GM23338 (cell line): ENCODE data around the gene VAV3. TPM values are rescaled to one million over a fixed set of nuclear protein-coding genes. Genes with fewer than 3 reads are reported as not detected.
A peak's percentile ranks its signal among the peaks of the same experiment; 100 is the strongest.

Experiments
- ATAC-seq: fragments of 200-7000 bp; cut with Tn5 transposase; 3 replicates; pipeline ENCODE4 v1.9.1; 2020
- DNase-seq: peaks from one replicate; pipeline ENCODE4 v3.0.0-alpha.2; 2015; ENCODE audit warnings: low spot score
- H2AFZ ChIP-seq: fragments of 200-600 bp; sonication (generic); 2 replicates; pipeline ENCODE4 v1.8.0; 2016; ENCODE audit warnings: antibody characterized with exemption, mild to moderate bottlenecking, moderate library complexity
- H3F3A ChIP-seq: fragments of 200-600 bp; sonication (generic); replicated peaks from 2 replicates; pipeline ENCODE4 v1.8.0; 2017; ENCODE audit warnings: antibody characterized with exemption, mixed run types, low read depth
- H3K27ac ChIP-seq: fragments of 200-600 bp; sonication (generic); 2 replicates; pipeline ENCODE4 v1.6.1; 2016; ENCODE audit warnings: low read depth
- H3K27me3 ChIP-seq: fragments of 200-600 bp; sonication (generic); 2 replicates; pipeline ENCODE4 v1.8.0; 2016; ENCODE audit warnings: mild to moderate bottlenecking, mixed run types, moderate library complexity; ENCODE audit not compliant: insufficient read depth
- H3K36me3 ChIP-seq: fragments of 200-600 bp; sonication (generic); 2 replicates; pipeline ENCODE4 v1.8.0; 2016; ENCODE audit warnings: mild to moderate bottlenecking; ENCODE audit not compliant: insufficient read depth
- H3K4me1 ChIP-seq: fragments of 200-600 bp; sonication (generic); 2 replicates; pipeline ENCODE4 v1.8.0; 2016; ENCODE audit warnings: mild to moderate bottlenecking, moderate library complexity; ENCODE audit not compliant: insufficient read depth
- H3K4me2 ChIP-seq: fragments of 200-600 bp; sonication (generic); 2 replicates; pipeline ENCODE4 v1.7.1; 2017; ENCODE audit warnings: mixed run types
- H3K4me3 ChIP-seq: fragments of 200-600 bp; sonication (generic); 2 replicates; pipeline ENCODE4 v1.6.1; 2016; ENCODE audit warnings: mixed run types
- H3K79me2 ChIP-seq: fragments of 200-600 bp; sonication (generic); replicated peaks from 2 replicates; pipeline ENCODE4 v1.8.0; 2017; ENCODE audit warnings: mild to moderate bottlenecking; ENCODE audit not compliant: insufficient read depth
- H3K9me2 ChIP-seq: fragments of 200-600 bp; sonication (generic); 2 replicates; pipeline ENCODE4 v1.8.0; 2017; ENCODE audit not compliant: insufficient read depth
- H4K20me1 ChIP-seq: fragments of 200-600 bp; sonication (generic); replicated peaks from 2 replicates; pipeline ENCODE4 v1.8.0; 2017; ENCODE audit warnings: mild to moderate bottlenecking; ENCODE audit not compliant: insufficient read depth
- H3K27ac Mint-ChIP-seq: 2 replicates; pipeline ENCODE4 v1.8.0; 2020; ENCODE audit warnings: inconsistent platforms, mild to moderate bottlenecking, moderate library complexity, mixed read lengths
- H3K27me3 Mint-ChIP-seq: 3 replicates; pipeline ENCODE4 v1.8.0; 2022; ENCODE audit warnings: low read depth, mild to moderate bottlenecking, moderate library complexity, mixed read lengths, inconsistent platforms; ENCODE audit not compliant: insufficient read depth, poor library complexity
- H3K36me3 Mint-ChIP-seq: 3 replicates; pipeline ENCODE4 v1.8.0; 2021; ENCODE audit warnings: low read depth, mild to moderate bottlenecking, inconsistent platforms, moderate library complexity, mixed read lengths
- H3K4me1 Mint-ChIP-seq: 3 replicates; pipeline ENCODE4 v1.8.0; 2020; ENCODE audit warnings: mild to moderate bottlenecking, inconsistent platforms, mixed read lengths
- H3K4me3 Mint-ChIP-seq: 3 replicates; pipeline ENCODE4 v1.8.0; 2021; ENCODE audit warnings: moderate library complexity, mild to moderate bottlenecking, inconsistent platforms, mixed read lengths
- H3K9me3 Mint-ChIP-seq: 3 replicates; pipeline ENCODE4 v1.8.0; 2020; ENCODE audit warnings: moderate library complexity, mild to moderate bottlenecking, inconsistent platforms, mixed read lengths
- ETS1 ChIP-seq: IDR thresholded peaks from 2 replicates; pipeline ENCODE4 v1.6.1; 2016; ENCODE audit warnings: antibody characterized with exemption
- EZH2phosphoT487 ChIP-seq: fragments of 200-600 bp; sonication (generic); IDR thresholded peaks from one replicate; pipeline ENCODE4 v1.8.1; 2018; ENCODE audit warnings: antibody characterized with exemption; ENCODE audit not compliant: unreplicated experiment
- JUNB ChIP-seq: IDR thresholded peaks from one replicate; pipeline ENCODE4 v1.6.1; 2016; ENCODE audit warnings: antibody characterized with exemption; ENCODE audit not compliant: unreplicated experiment
- NANOG ChIP-seq: IDR thresholded peaks from 2 replicates; pipeline ENCODE4 v1.6.1; 2016; ENCODE audit warnings: antibody characterized with exemption, borderline replicate concordance
- ZNF331 ChIP-seq: fragments of 250-450 bp; sonication (Bioruptor Pico); IDR thresholded peaks from 2 replicates; pipeline ENCODE4 v1.5.0; 2020; ENCODE audit warnings: low read depth, mild to moderate bottlenecking, moderate library complexity
- polyA plus RNA-seq: library from polyadenylated mRNA; unstranded; fragments of >200 nt; fragmentation: Nextera tagmentation; extraction: Ambion mirVana; gene quantifications from 2 replicates; pipeline ENCODE4 v1.2.1, GENCODE V29; 2016
- total RNA-seq: library from RNA; depleted of rRNA; stranded (reverse); fragments of >200 nt; shearing (Covaris generic); gene quantifications from 2 replicates; pipeline ENCODE4 v1.2.3, GENCODE V29; 2014
- TF ChIP-seq, protein P1 (sequence below), 2 experiments: fragments of 200-600 bp in 1 of 2; sonication (generic) in 1 of 2; conservative IDR thresholded peaks; 2 replicates each; pipeline versions ENCODE4 v1.5.1 to v1.6.1; 2016 to 2017; ENCODE audit warnings: antibody characterized with exemption in 2 of 2, low read depth in 2 of 2, mild to moderate bottlenecking in 2 of 2, moderate library complexity in 1 of 2
- TF ChIP-seq, protein P2 (sequence below): IDR thresholded peaks from one replicate; pipeline ENCODE4 v1.6.1; 2018; ENCODE audit warnings: antibody characterized with exemption; ENCODE audit not compliant: unreplicated experiment

The VAV3 gene
- total and polyA plus RNA-seq, 2 experiments from 2014 or later, result 3.0 to 11.3 TPM

DNA sequence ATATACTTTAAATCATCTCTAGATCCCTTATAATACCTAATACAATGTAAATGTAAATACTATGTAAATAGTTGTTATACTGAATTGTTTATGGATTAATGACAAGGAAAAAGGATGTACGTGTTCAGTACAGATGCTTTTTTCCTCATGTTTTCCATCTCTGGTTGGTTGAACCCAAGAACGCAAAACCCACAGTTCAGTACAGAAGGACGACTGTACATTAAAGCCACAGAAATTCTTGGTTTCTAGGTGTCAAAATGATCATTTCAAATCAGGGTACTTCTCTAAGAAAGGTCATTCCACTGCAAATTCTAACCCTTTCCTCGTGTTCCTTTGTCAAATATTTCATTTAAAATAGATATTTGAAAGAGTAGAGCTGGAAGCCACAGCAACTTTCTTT, 158.1 kb downstream of the VAV3 start:
- DNase-seq, result no peak
- peaks cover 6% of the 10 kb centered on the region; the same call in 1 of the 2 replicates for H3K9me2 ChIP-seq
- no peaks in the 10 kb centered on the region for H3F3A ChIP-seq
- no peak for TF ChIP-seq ZNF331 (CRISPR knock-in tag)
- TF ChIP-seq EZH2phosphoT487, result no peak
- TF ChIP-seq JUNB, result no peak
- TF ChIP-seq NANOG, result no peak
- TF ChIP-seq, protein P1, sequence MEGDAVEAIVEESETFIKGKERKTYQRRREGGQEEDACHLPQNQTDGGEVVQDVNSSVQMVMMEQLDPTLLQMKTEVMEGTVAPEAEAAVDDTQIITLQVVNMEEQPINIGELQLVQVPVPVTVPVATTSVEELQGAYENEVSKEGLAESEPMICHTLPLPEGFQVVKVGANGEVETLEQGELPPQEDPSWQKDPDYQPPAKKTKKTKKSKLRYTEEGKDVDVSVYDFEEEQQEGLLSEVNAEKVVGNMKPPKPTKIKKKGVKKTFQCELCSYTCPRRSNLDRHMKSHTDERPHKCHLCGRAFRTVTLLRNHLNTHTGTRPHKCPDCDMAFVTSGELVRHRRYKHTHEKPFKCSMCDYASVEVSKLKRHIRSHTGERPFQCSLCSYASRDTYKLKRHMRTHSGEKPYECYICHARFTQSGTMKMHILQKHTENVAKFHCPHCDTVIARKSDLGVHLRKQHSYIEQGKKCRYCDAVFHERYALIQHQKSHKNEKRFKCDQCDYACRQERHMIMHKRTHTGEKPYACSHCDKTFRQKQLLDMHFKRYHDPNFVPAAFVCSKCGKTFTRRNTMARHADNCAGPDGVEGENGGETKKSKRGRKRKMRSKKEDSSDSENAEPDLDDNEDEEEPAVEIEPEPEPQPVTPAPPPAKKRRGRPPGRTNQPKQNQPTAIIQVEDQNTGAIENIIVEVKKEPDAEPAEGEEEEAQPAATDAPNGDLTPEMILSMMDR (conservative IDR thresholded peaks at IDR 0.05; ENCODE audit: low read depth in 2 of 2), result no peak
- TF ChIP-seq, protein P2, sequence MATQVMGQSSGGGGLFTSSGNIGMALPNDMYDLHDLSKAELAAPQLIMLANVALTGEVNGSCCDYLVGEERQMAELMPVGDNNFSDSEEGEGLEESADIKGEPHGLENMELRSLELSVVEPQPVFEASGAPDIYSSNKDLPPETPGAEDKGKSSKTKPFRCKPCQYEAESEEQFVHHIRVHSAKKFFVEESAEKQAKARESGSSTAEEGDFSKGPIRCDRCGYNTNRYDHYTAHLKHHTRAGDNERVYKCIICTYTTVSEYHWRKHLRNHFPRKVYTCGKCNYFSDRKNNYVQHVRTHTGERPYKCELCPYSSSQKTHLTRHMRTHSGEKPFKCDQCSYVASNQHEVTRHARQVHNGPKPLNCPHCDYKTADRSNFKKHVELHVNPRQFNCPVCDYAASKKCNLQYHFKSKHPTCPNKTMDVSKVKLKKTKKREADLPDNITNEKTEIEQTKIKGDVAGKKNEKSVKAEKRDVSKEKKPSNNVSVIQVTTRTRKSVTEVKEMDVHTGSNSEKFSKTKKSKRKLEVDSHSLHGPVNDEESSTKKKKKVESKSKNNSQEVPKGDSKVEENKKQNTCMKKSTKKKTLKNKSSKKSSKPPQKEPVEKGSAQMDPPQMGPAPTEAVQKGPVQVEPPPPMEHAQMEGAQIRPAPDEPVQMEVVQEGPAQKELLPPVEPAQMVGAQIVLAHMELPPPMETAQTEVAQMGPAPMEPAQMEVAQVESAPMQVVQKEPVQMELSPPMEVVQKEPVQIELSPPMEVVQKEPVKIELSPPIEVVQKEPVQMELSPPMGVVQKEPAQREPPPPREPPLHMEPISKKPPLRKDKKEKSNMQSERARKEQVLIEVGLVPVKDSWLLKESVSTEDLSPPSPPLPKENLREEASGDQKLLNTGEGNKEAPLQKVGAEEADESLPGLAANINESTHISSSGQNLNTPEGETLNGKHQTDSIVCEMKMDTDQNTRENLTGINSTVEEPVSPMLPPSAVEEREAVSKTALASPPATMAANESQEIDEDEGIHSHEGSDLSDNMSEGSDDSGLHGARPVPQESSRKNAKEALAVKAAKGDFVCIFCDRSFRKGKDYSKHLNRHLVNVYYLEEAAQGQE, result no peak
- no peak for TF ChIP-seq ETS1
- no peaks in the 10 kb centered on the region for H3K79me2 ChIP-seq
- ATAC-seq, result no peak
- no peaks in the 10 kb centered on the region for H3K36me3 ChIP-seq
- H3K27me3 ChIP-seq, result no peaks in the 10 kb centered on the region
- H4K20me1 ChIP-seq, result no peaks in the 10 kb centered on the region
- no peaks in the 10 kb centered on the region for H3K27me3 Mint-ChIP-seq
- H3K4me3 Mint-ChIP-seq, result no peak overlapping the region
- H3K4me1 Mint-ChIP-seq, result peaks cover 30% of the 10 kb centered on the region
- H3K36me3 Mint-ChIP-seq, result no peaks in the 10 kb centered on the region
- peaks cover 27% of the 10 kb centered on the region for H3K4me1 ChIP-seq
- H3K4me3 ChIP-seq, result no peak overlapping the region
- H3K9me3 Mint-ChIP-seq, result no peaks in the 10 kb centered on the region
- no peak overlapping the region for H3K4me2 ChIP-seq
- H3K27ac ChIP-seq, result no peak overlapping the region
- no peak overlapping the region for H2AFZ ChIP-seq
- no peak overlapping the region for H3K27ac Mint-ChIP-seq

DNA sequence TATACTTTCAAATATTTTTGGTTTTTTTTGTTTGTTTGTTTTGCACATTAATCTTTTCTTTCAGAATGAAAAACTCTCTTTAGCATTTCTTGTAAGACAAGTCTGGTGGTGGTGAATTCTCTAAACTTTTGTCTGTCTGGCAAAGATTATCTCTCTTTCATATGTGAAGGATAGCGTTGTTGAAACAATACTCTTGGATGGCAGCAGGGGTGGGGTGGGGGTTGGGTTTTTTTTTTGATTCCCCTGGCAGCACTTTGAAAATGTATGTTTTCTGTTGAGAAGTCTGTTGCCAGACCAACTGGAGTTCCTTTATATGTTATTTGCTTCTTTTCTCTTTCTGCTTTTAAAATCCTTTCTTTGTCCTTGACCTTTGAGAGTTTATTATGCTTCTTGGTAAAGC, 160.2 kb downstream of the VAV3 start:
- Histone ChIP-seq H2AFZ (no peak overlapping the region), H3K9me2 (peaks cover 6% of the 10 kb centered on the region; the same call in 1 of the 2 replicates), H3K27ac (peak overlapping the region; percentile 68), H4K20me1 (no peaks in the 10 kb centered on the region), H3K4me3 (peak overlapping the region; percentile 24; the same call in 1 of the 2 replicates), H3K36me3 (no peaks in the 10 kb centered on the region), H3K79me2 (no peaks in the 10 kb centered on the region), H3F3A (no peaks in the 10 kb centered on the region), H3K27me3 (no peaks in the 10 kb centered on the region), H3K4me1 (peaks cover 27% of the 10 kb centered on the region), H3K4me2 (peak overlapping the region; percentile 70)
- Mint-ChIP-seq H3K27ac (peak overlapping the region; percentile 66), H3K9me3 (peaks cover 7% of the 10 kb centered on the region; the same call in 1 of the 3 replicates), H3K4me1 (peaks cover 28% of the 10 kb centered on the region), H3K27me3 (no peaks in the 10 kb centered on the region), H3K36me3 (no peaks in the 10 kb centered on the region), H3K4me3 (peak overlapping the region; percentile 18)
- no peak for DNase-seq
- no peak; the same call in 2 of the 3 replicates for ATAC-seq
- TF ChIP-seq EZH2phosphoT487 (no peak), ZNF331 (CRISPR knock-in tag) (no peak), ETS1 (no peak)
